ENCODE data around the gene PPA2.

- TF ChIP-seq, protein P1, sequence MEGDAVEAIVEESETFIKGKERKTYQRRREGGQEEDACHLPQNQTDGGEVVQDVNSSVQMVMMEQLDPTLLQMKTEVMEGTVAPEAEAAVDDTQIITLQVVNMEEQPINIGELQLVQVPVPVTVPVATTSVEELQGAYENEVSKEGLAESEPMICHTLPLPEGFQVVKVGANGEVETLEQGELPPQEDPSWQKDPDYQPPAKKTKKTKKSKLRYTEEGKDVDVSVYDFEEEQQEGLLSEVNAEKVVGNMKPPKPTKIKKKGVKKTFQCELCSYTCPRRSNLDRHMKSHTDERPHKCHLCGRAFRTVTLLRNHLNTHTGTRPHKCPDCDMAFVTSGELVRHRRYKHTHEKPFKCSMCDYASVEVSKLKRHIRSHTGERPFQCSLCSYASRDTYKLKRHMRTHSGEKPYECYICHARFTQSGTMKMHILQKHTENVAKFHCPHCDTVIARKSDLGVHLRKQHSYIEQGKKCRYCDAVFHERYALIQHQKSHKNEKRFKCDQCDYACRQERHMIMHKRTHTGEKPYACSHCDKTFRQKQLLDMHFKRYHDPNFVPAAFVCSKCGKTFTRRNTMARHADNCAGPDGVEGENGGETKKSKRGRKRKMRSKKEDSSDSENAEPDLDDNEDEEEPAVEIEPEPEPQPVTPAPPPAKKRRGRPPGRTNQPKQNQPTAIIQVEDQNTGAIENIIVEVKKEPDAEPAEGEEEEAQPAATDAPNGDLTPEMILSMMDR (IDR thresholded peaks at IDR 0.05): no peak
- no peak for TF ChIP-seq POLR2A (IDR thresholded peaks at IDR 0.05)
Observed at GRCh38 chr4:105415281-105415744, 58.5 kb downstream of the PPA2 start.

All from vagina (tissue), 2 donors.